H1 (cell line): ENCODE measurements around the gene IL21R. TPM values are rescaled to one million over a fixed set of nuclear protein-coding genes. Genes with fewer than 3 reads are reported as not detected.
A peak's percentile ranks its signal among the peaks of the same experiment; 100 is the strongest.

Source experiments
- CTCF ChIA-PET: fragments of 300-600 bp; sonication (Branson Sonifier 250); formaldehyde crosslinking; loops from one replicate; lab custom pipeline; 2021; ENCODE audit not compliant: partially characterized antibody; lab: Charles Lee
- POLR2A ChIA-PET: fragments of 300-600 bp; sonication (Branson Sonifier 250); formaldehyde crosslinking; loops from one replicate; lab custom pipeline; 2021; ENCODE audit warnings: inconsistent platforms; ENCODE audit not compliant: partially characterized antibody; lab: Charles Lee
- DNase-seq, 2 experiments: peaks; one replicate each; pipeline versions ENCODE4 v3.0.0 to v3.0.0-alpha.2; 2010 to 2022; ENCODE audit warnings: low spot score in 2 of 2, low read depth in 1 of 2, mixed read lengths in 1 of 2
- FAIRE-seq: peaks from 2 replicates; lab custom pipeline; 2011; peaks lifted over from hg19 to GRCh38; lab: Jason Lieb, UNC
- H2AFZ ChIP-seq: 2 replicates; pipeline ENCODE4 v1.8.1; 2012; ENCODE audit warnings: low read length, inconsistent platforms
- H2AK5ac ChIP-seq: 2 replicates; pipeline ENCODE4 v1.6.1; 2013; ENCODE audit warnings: low read depth, low read length
- H2BK120ac ChIP-seq: replicated peaks from 2 replicates; pipeline ENCODE3; 2013; ENCODE audit warnings: low read depth, low read length, inconsistent platforms
- H2BK12ac ChIP-seq: 2 replicates; pipeline ENCODE4 v1.6.1; 2013; ENCODE audit warnings: low read depth, low read length
- H2BK15ac ChIP-seq: 2 replicates; pipeline ENCODE4 v1.6.1; 2013; ENCODE audit warnings: low read length
- H2BK20ac ChIP-seq: 2 replicates; pipeline ENCODE4 v1.6.1; 2013; ENCODE audit warnings: low read length
- H2BK5ac ChIP-seq: 2 replicates; pipeline ENCODE4 v1.6.1; 2013; ENCODE audit warnings: low read depth, low read length
- H3K14ac ChIP-seq: 2 replicates; pipeline ENCODE4 v1.6.1; 2013; ENCODE audit warnings: inconsistent platforms; ENCODE audit not compliant: insufficient read length
- H3K18ac ChIP-seq: 2 replicates; pipeline ENCODE4 v1.6.1; 2013; ENCODE audit warnings: low read length; ENCODE audit errors: extremely low read depth
- H3K23ac ChIP-seq: 2 replicates; pipeline ENCODE4 v1.6.1; 2013; ENCODE audit warnings: inconsistent platforms; ENCODE audit not compliant: insufficient read length
- H3K23me2 ChIP-seq: 2 replicates; pipeline ENCODE4 v1.6.1; 2013; ENCODE audit warnings: low read depth, low read length
- H3K27ac ChIP-seq: 2 replicates; pipeline ENCODE4 v1.6.1; 2011; ENCODE audit warnings: low read depth, low read length, inconsistent platforms
- H3K27me3 ChIP-seq, 4 experiments: replicated peaks in 1 of 4; 1 replicate in 1 of 4; 2 replicates in 3 of 4; pipeline versions ENCODE4 v1.6.1 to v1.8.1; 2011 to 2013; ENCODE audit warnings: low read length in 3 of 4, mild to moderate bottlenecking in 3 of 4, inconsistent platforms in 2 of 4, mixed read lengths in 2 of 4, moderate library complexity in 1 of 4; ENCODE audit not compliant: control insufficient read depth in 3 of 4, insufficient read depth in 3 of 4; ENCODE audit errors: extremely low read depth in 1 of 4
- H3K36me3 ChIP-seq, 4 experiments: 2 replicates each; pipeline versions ENCODE4 v1.6.1 to v1.8.1; 2011 to 2013; ENCODE audit warnings: mild to moderate bottlenecking in 4 of 4, low read length in 3 of 4, moderate library complexity in 2 of 4, control low read depth in 1 of 4, inconsistent platforms in 1 of 4; ENCODE audit not compliant: insufficient read depth in 4 of 4, control insufficient read depth in 2 of 4
- H3K4ac ChIP-seq: replicated peaks from 2 replicates; pipeline ENCODE3; 2013; ENCODE audit warnings: low read length, low read depth, mixed read lengths, inconsistent platforms; ENCODE audit not compliant: insufficient read length
- H3K4me1 ChIP-seq, 4 experiments: replicated peaks in 1 of 4; 1 replicate in 1 of 4; 2 replicates in 3 of 4; pipeline versions ENCODE4 v1.6.1 to v1.8.1; 2011 to 2013; ENCODE audit warnings: low read length in 3 of 4, inconsistent platforms in 2 of 4, mixed read lengths in 1 of 4; ENCODE audit not compliant: insufficient read depth in 4 of 4, control insufficient read depth in 3 of 4
- H3K4me2 ChIP-seq, 2 experiments: 2 replicates each; pipeline versions ENCODE4 v1.6.1 to v1.8.1; 2011 to 2013; ENCODE audit warnings: low read depth in 2 of 2, low read length in 2 of 2, control low read depth in 1 of 2, inconsistent platforms in 1 of 2, mild to moderate bottlenecking in 1 of 2; ENCODE audit not compliant: insufficient read depth in 1 of 2
- H3K4me3 ChIP-seq, 4 experiments: fragments of 200-600, 300-600 bp in 1 of 4; sonication (generic), shearing (Covaris generic), sonication (Bioruptor Twin) in 1 of 4; 2 replicates each; pipeline versions ENCODE4 v1.5.1 to v1.8.1; 2011 to 2016; ENCODE audit warnings: low read length in 4 of 4, low read depth in 3 of 4, control low read depth in 2 of 4, inconsistent platforms in 2 of 4, mild to moderate bottlenecking in 2 of 4, mixed read lengths in 1 of 4, moderate library complexity in 1 of 4; ENCODE audit not compliant: insufficient read depth in 2 of 4; ENCODE audit errors: extremely low read depth in 1 of 4
- H3K56ac ChIP-seq: replicated peaks from 2 replicates; pipeline ENCODE3; 2013; ENCODE audit warnings: low read depth, mild to moderate bottlenecking, mixed read lengths, low read length, inconsistent platforms; ENCODE audit not compliant: insufficient read length
- H3K79me1 ChIP-seq: 2 replicates; pipeline ENCODE4 v1.6.1; 2013; ENCODE audit warnings: low read depth, low read length, control low read depth
- H3K79me2 ChIP-seq, 2 experiments: 2 replicates each; pipeline versions ENCODE4 v1.6.1 to v1.8.1; 2012 to 2013; ENCODE audit warnings: low read length in 2 of 2, mild to moderate bottlenecking in 2 of 2, inconsistent platforms in 1 of 2; ENCODE audit not compliant: insufficient read depth in 2 of 2, control insufficient read depth in 1 of 2
- H3K9ac ChIP-seq, 4 experiments: replicated peaks in 1 of 4; 1 replicate in 1 of 4; 2 replicates in 3 of 4; pipeline versions ENCODE4 v1.6.1 to v1.8.1; 2011 to 2013; ENCODE audit warnings: low read depth in 3 of 4, low read length in 3 of 4, control low read depth in 2 of 4, mild to moderate bottlenecking in 2 of 4, moderate library complexity in 2 of 4, inconsistent platforms in 1 of 4; ENCODE audit errors: extremely low read depth in 1 of 4
- H3K9me3 ChIP-seq, 2 experiments: 2 replicates each; pipeline versions ENCODE4 v1.6.1 to v1.8.1; 2012 to 2013; ENCODE audit warnings: mild to moderate bottlenecking in 2 of 2, moderate library complexity in 2 of 2, control low read depth in 1 of 2, inconsistent platforms in 1 of 2, low read depth in 1 of 2, low read length in 1 of 2, mixed read lengths in 1 of 2; ENCODE audit not compliant: insufficient read depth in 2 of 2
- H4K20me1 ChIP-seq, 2 experiments: replicated peaks in 1 of 2; 2 replicates each; pipeline versions ENCODE3 to v1.8.1; 2011 to 2013; ENCODE audit warnings: inconsistent platforms in 2 of 2, low read length in 2 of 2, mild to moderate bottlenecking in 1 of 2; ENCODE audit not compliant: insufficient read depth in 2 of 2, control insufficient read depth in 1 of 2
- H4K5ac ChIP-seq: 2 replicates; pipeline ENCODE4 v1.6.1; 2013; ENCODE audit warnings: low read length, low read depth, mixed read lengths, inconsistent platforms; ENCODE audit not compliant: insufficient read length
- H4K8ac ChIP-seq: 2 replicates; pipeline ENCODE4 v1.8.0; 2013; ENCODE audit warnings: mild to moderate bottlenecking, moderate library complexity, low read length, inconsistent platforms; ENCODE audit not compliant: insufficient read depth; ENCODE audit errors: extremely low read depth
- H4K91ac ChIP-seq: replicated peaks from 2 replicates; pipeline ENCODE3; 2013; ENCODE audit warnings: low read length, mixed read lengths, inconsistent platforms; ENCODE audit not compliant: insufficient read length
- CBX8 ChIP-seq: fragments of 300-800, 300-1000 bp; sonication (generic); IDR thresholded peaks from 2 replicates; pipeline ENCODE4 v1.7.1; 2016; ENCODE audit warnings: low read depth, low read length, borderline replicate concordance
- E2F6 ChIP-seq: IDR thresholded peaks from 2 replicates; pipeline ENCODE4 v1.6.1; 2012; ENCODE audit warnings: inconsistent platforms
- MAFK ChIP-seq: IDR thresholded peaks from 2 replicates; pipeline ENCODE4 v1.6.1; 2012; ENCODE audit warnings: low read depth, mild to moderate bottlenecking, improper control_type of control experiment, low read length
- RBBP5 ChIP-seq: IDR thresholded peaks from 2 replicates; pipeline ENCODE4 v1.7.1; 2012; ENCODE audit warnings: low read depth, mild to moderate bottlenecking, inconsistent platforms, low read length, moderate library complexity, borderline replicate concordance
- RNF2 ChIP-seq: fragments of 200-900, 300-1000 bp; sonication (generic); IDR thresholded peaks from 2 replicates; pipeline ENCODE4 v1.7.1; 2016; ENCODE audit warnings: borderline replicate concordance, low read depth, mild to moderate bottlenecking, antibody characterized with exemption, low read length; ENCODE audit not compliant: poor library complexity, severe bottlenecking; ENCODE audit errors: missing control alignments
- SAP30 ChIP-seq: fragments of 300-600 bp; sonication (generic); IDR thresholded peaks from 2 replicates; pipeline ENCODE4 v1.7.1; 2012; ENCODE audit warnings: low read length, moderate library complexity, mild to moderate bottlenecking, inconsistent platforms; ENCODE audit not compliant: insufficient read depth, insufficient replicate concordance
- SIN3A ChIP-seq, 2 experiments: IDR thresholded peaks in 1 of 2; conservative IDR thresholded peaks in 1 of 2; 2 replicates each; pipeline ENCODE4 v1.6.1; 2011 to 2012; ENCODE audit warnings: low read length in 2 of 2, improper control_type of control experiment in 1 of 2, low read depth in 1 of 2, mild to moderate bottlenecking in 1 of 2
- TCF12 ChIP-seq: IDR thresholded peaks from 2 replicates; pipeline ENCODE4 v1.6.1; 2011; ENCODE audit warnings: low read depth, mild to moderate bottlenecking, low read length
- USF2 ChIP-seq: IDR thresholded peaks from 2 replicates; pipeline ENCODE4 v1.6.1; 2011; ENCODE audit warnings: low read length, improper control_type of control experiment
- WGBS, 2 experiments: shearing (Covaris generic) in 1 of 2; methylation state at CpG; one replicate each; pipeline versions ENCODE4 v1.1.6 to v1.1.7; 2013 to 2015; ENCODE audit warnings: low lambda C conversion rate in 2 of 2, mixed read lengths in 2 of 2, inconsistent platforms in 1 of 2, low coverage in 1 of 2, missing lambda C conversion rate in 1 of 2; ENCODE audit not compliant: insufficient replicate concordance in 2 of 2, insufficient coverage in 1 of 2, insufficient read length in 1 of 2; ENCODE audit errors: extremely low coverage in 1 of 2, missing lambda C conversion rate in 1 of 2; 5-methylcytosine and 5-hydroxymethylcytosine counted together
- polyA plus RNA-seq, 7 experiments: library from polyadenylated mRNA; depleted of rRNA in 3 of 7; stranded (reverse) in 5 of 7; unstranded in 2 of 7; fragments of >200 nt in 5 of 7; fragments of 200-250 nt in 2 of 7; gene quantifications; 1 replicate in 5 of 7; 2 replicates in 1 of 7; 4 replicates in 1 of 7; pipeline versions ENCODE4 v1.2.1 to v1.2.3, GENCODE V29; 2011 to 2013; ENCODE audit warnings: missing spikeins in 2 of 7, mixed read lengths in 2 of 7
- total RNA-seq: library from RNA; stranded (reverse); fragmentation: NEBNext Ultra II Directional; extraction: Animal tissue kit (Norgen Biotek cat#: 25700); gene quantifications from 2 replicates; pipeline ENCODE4 v1.2.1, GENCODE V29; 2021

The IL21R gene
- total and polyA plus RNA-seq, 2 of the 8 experiments (the other 6 are each of a cell fraction or from before 2014, with no cell fraction given) = 0.34 to 0.70 TPM

- Histone ChIP-seq H3K14ac (no peak overlapping the region), H3K4ac (peak overlapping the region; percentile 42), H3K9ac (no peak overlapping the region), H2BK5ac (no peak overlapping the region), H3K4me2 (no peak overlapping the region), H3K27me3 (no peaks in the 10 kb centered on the region; a peak in 1 of 7 replicates), H2BK20ac (no peak overlapping the region), H2BK12ac (no peak overlapping the region), H3K79me1 (no peaks in the 10 kb centered on the region), H3K23me2 (no peaks in the 10 kb centered on the region), H3K18ac (no peak overlapping the region), H3K4me1 (peaks cover 0 to 6% (median 4%) of the 10 kb centered on the region in 4 experiments; a peak in 3 of 7 replicates), H3K23ac (no peak overlapping the region), H3K9me3 (no peaks in the 10 kb centered on the region), H4K91ac (no peak overlapping the region), H3K4me3 (no peak overlapping the region), H2BK15ac (peak overlapping the region; percentile 46; the same call in 1 of the 2 replicates), H3K56ac (no peak overlapping the region), H2AFZ (no peak overlapping the region), H2AK5ac (no peak overlapping the region), H3K36me3 (no peaks in the 10 kb centered on the region), H2BK120ac (no peak overlapping the region), H4K5ac (no peak overlapping the region), H3K27ac (no peak overlapping the region), H4K8ac (no peak overlapping the region), H4K20me1 (no peaks in the 10 kb centered on the region), H3K79me2 (no peaks in the 10 kb centered on the region)
- CTCF ChIA-PET = interaction anchor here (0.9 to 1.6 kb wide), 7 partner anchors 11 to 143 kb away, joined by 3 to 6 read pairs (median 3); no protein-coding TSS in a partner anchor
- DNase-seq (no peak), FAIRE-seq (no peak)
- POLR2A ChIA-PET = no interaction called here
- WGBS, 2 experiments = 91% methylated on average over 10 of the region's 10 CpGs; no CpG with 5 or more reads in 1 of the 2 experiments
- TF ChIP-seq RBBP5 (no peak), E2F6 (no peak), SAP30 (no peak), TCF12 (no peak), RNF2 (no peak), CBX8 (no peak), MAFK (no peak), SIN3A (conservative IDR thresholded peaks at IDR 0.05 in 1 of 2, IDR thresholded peaks at IDR 0.05 in 1 of 2; ENCODE audit: low read depth in 1 of 2, low read length in 2 of 2) (no peak), USF2 (no peak)
These were observed 2.3 kb downstream of the IL21R start for GRCh38 chr16:27404163-27404823.
